Hematopoietic multipotent progenitor cell treated with erythropoietin and hydrocortisone succinate and interleukin-3 and kit ligand, for 15 days (in vitro differentiated cells): ENCODE measurements around the gene XKRX.

Experiments used
- DNase-seq: peaks from one replicate; pipeline ENCODE4 v3.0.0-alpha.2; 2015; ENCODE audit warnings: low spot score

The XKRX gene

DNA sequence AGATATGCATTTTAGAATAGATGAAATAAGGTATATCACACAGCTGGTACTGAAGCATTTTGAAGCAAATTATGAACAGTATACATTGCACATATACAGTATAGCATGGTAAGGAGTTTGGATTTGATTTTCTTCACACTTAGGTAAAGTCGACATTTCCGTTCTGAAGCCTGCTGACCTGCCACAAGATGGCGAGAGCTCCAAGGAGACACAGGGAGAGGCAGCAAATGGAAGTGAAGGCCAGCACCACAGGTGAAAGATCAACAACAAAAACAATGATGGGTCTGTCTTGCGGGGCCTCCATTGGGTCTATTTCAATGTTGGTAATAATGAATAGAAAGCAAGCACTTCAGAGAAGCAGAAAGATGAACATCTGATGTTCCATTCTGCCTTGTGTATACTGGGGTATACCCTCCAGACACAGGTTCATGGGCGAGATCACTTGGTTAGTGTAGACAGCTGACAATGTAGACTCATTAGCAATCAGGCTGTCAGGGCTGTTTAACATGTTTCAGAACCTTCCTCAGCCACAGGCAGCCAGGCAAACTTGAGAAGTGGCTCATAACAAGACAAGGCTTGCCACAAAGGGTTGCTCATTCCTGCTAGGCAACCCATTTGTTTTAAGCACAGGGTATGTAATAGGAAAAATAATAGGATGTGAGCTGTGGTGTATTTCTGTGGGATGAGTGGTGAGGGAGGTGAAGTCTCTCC lies 33.2 kb downstream of the XKRX start:
- no peak for DNase-seq

DNA sequence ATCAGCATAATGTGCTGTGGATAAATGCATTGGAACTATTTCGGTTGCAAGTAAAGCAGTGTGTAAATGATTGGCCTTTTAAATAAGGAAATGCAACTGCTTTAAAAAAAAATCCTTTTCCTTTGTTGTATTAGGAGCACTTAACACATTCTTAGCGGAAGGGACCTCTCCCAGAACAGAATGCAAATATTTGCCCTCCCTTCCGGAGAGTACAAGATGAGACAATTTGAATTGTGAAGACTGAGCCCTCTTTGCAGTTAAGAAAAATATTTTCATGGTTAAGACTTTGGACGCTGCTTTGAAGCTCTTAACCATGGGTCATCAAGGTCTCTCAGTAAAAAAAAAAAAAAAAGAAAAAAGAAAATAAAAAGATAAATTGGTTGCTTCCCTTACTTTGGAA lies 45.1 kb downstream of the XKRX start:
- no peak for DNase-seq

DNA sequence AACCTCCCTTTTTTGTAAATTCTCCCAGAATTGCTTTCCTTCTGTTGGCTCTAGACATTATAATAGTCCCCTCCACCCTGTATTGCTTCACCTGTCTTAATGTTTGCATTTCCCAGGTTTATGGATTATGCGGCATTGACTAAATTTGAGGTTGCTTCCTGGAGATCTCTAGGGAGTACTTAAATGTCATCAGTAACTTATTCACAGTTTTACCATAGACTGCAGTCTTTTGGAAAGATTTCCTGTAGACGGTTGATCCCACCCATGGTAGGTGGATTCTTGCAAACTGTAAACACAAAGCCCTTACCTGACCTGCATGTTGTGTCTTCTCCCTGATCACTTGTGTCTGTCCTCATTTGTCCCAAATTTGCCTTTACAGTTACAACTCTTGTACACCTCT lies 48.3 kb downstream of the XKRX start:
- no peak for DNase-seq

DNA sequence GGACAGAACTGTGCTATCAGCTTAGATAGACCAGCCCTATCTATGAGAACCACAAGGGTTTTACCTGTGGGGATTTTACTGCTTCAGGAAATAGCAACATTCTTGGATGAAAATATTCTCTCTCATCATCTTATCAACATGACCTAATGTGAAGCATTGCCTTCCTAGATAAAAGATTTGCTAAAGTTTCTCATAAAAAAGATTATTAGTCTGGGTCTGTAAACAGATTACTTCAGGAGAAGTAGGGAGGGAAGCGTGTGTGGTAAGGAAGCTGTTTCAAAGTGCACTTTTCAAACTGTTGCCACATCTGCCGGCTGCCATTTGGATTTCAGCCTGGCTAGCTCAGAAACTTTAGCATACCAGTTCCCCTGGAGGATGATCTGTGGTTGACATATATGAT lies 54.4 kb downstream of the XKRX start, which contains the start of gene NOX1:
TSS of gene NOX1 (minus strand) at position 35 of the 400 bp plus-strand sequence. CDS start 220 bp downstream, outside the sequence.
- DNase-seq = no peak

DNA sequence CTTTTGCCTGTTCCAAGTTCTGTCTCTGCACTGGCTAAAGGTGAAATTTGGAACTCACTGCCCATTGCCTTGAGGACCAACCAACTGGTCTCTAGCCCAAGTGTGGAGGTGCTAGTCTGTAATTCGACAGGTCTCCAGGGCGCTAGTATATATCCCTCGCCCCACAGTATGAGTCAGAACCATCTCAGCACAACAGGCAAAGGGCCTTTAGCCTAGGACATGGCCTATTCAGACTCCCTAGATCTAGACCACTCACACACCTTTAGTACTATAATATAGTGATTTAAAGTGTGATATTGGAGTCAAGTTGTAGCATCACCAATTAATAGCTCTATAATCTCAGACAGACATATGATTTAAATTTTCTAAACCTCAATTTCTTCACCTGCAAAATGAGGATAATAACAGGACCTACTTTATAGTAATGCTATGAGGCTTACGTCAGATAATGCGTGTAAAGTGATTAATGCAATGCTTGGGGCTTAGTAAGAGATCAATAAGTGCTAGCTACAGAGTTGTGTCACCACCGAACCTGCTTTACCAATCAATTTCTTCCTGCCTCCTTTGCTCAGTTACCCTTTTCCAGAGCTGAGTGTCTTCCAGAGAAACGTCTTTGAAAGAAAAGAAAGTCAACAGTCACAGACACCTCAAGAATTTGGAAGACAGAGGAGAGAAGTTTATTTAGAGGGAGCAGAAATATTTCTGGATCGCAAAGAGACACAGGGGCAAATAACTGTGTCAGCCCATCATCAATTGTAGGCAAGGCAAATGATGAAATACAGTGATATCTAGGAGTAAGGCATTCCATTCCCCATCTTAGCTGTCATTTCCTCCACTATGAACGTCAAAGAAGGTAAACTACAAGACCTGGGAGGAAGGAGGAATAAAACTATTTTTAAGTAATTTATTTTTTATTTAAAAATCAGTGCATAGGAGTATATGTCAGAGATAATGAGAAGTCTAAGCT lies 56.8 kb downstream of the XKRX start:
- DNase-seq = no peak

DNA sequence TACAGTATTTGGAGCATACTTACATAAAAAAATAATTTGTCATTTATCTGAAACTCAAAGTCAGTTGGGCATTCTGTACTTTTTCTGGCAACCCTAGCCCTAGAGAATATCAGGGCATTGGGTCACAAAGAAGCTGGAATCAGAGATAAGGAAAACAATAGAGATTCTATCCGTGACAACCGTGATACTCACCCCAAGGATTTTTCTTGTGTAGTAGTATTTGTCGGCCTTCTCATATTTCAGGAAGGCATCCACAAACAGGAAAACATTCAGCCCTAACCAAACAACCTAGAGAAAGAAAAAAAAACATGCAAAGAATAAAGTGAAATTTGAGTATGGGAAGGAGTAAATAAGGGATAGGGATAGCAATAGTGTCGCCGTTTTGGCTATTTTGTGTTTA lies 58.2 kb downstream of the XKRX start:
- DNase-seq = no peak

DNA sequence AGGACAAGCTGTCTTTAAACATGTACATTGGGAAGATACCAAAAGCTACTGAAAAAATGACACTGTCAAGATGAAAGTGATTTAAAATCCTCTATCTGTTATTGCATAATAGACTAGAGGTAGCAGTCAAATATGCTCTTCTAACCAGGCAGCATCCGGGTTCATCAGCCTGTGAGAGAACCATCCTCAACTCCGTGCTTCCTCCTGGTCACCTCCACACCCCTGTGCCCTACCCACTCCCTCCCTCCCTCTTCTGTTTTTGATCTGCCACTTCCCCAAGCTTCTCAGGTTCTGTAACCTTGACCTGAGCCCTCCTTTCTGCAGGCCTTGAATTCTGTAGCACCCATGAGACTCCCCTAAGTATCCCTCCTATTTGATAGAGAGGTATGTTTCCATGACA lies 60.4 kb downstream of the XKRX start:
- no peak for DNase-seq

DNA sequence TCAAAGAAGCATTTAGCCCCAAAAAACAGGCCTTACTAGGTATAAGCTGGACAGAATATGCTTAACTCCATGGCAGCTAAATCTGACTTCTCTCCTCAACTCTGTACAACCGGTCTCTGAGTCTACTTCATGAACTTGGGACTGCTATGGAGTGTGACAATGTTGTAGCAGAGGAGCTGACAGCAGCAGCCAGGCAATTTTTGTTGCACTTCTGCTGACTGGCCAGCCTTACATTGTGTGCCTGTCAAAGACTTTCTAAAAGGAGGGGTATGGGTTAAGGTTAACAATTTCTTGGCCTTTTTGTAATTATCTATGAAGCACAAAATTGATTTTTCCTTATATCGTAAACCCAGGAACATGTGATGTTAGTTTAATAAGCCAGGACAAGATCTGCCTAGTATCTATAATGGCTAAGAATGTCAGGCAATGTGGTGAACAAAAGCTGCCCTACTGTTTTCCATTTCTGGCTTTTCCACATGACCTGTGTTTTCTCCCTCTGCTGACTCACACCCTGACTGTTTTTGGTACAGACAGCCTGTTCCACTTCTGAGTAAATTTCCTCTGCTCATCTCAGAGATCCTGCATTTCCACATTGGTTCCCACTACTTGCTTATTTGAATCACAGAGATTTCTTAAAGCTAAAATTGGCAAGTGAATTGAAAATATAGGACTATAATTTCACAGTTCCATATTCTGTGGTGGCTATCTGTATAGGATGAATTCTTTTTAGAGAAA lies 63.9 kb downstream of the XKRX start:
- DNase-seq = no peak
